DOHH2 (cell line): Measurements from ENCODE around the gene VPS51.

Experiments used
- CTCF ChIP-seq: fragments of 200-600 bp; sonication (generic); IDR thresholded peaks from one replicate; pipeline ENCODE4 v1.5.1; 2014; ENCODE audit warnings: antibody characterized with exemption, mild to moderate bottlenecking, low read depth, low read length; ENCODE audit not compliant: poor library complexity, severe bottlenecking
- EZH2phosphoT487 ChIP-seq: fragments of 200-600 bp; sonication (generic); IDR thresholded peaks from 2 replicates; pipeline ENCODE4 v1.6.1; 2017; ENCODE audit warnings: borderline replicate concordance, mild to moderate bottlenecking, antibody characterized with exemption, low read length, moderate library complexity, mixed read lengths

GRCh38 chr11:65065851-65066250 lies 30.2 kb upstream of the VPS51 start:
- TF ChIP-seq CTCF: no peak
- TF ChIP-seq EZH2phosphoT487: no peak
